Loucy (cell line): ENCODE data around the gene OLFML1.

Experiments
- H2AFZ ChIP-seq: fragments of 200-600 bp; sonication (generic); 2 replicates; pipeline ENCODE4 v1.6.0; 2016; ENCODE audit warnings: antibody characterized with exemption, mild to moderate bottlenecking, low read length, moderate library complexity
- H3F3A ChIP-seq: fragments of 200-600 bp; 2 replicates; pipeline ENCODE4 v1.6.0; 2016; ENCODE audit warnings: antibody characterized with exemption, low read depth, mild to moderate bottlenecking
- H3K27me3 ChIP-seq: fragments of 200-600 bp; sonication (generic); 2 replicates; pipeline ENCODE4 v1.6.1; 2014; ENCODE audit warnings: low read length, mild to moderate bottlenecking; ENCODE audit not compliant: insufficient read depth, poor library complexity, severe bottlenecking
- H3K36me3 ChIP-seq: fragments of 200-600 bp; sonication (generic); 2 replicates; pipeline ENCODE4 v1.6.1; 2016; ENCODE audit warnings: low read length; ENCODE audit not compliant: insufficient read depth
- H3K4me1 ChIP-seq: fragments of 200-600 bp; sonication (generic); 2 replicates; pipeline ENCODE4 v1.5.1; 2014; ENCODE audit warnings: low read length, mild to moderate bottlenecking; ENCODE audit not compliant: insufficient read depth, poor library complexity, severe bottlenecking
- H3K4me2 ChIP-seq: fragments of 200-600 bp; sonication (generic); 2 replicates; pipeline ENCODE4 v1.6.0; 2014; ENCODE audit warnings: antibody characterized with exemption, low read length, low read depth, mild to moderate bottlenecking; ENCODE audit not compliant: poor library complexity, severe bottlenecking
- H3K4me3 ChIP-seq: fragments of 200-600 bp; sonication (generic); 2 replicates; pipeline ENCODE4 v1.5.1; 2014; ENCODE audit warnings: low read length, mild to moderate bottlenecking, mixed read lengths; ENCODE audit not compliant: poor library complexity, severe bottlenecking
- H3K79me2 ChIP-seq: fragments of 200-600 bp; sonication (generic); 2 replicates; pipeline ENCODE4 v1.6.1; 2014; ENCODE audit warnings: low read length; ENCODE audit not compliant: insufficient read depth
- H3K9ac ChIP-seq: fragments of 200-600 bp; sonication (generic); 2 replicates; pipeline ENCODE4 v1.6.0; 2014; ENCODE audit warnings: mild to moderate bottlenecking, low read depth, low read length, moderate library complexity; ENCODE audit not compliant: poor library complexity, severe bottlenecking
- H3K9me2 ChIP-seq: fragments of 200-600 bp; sonication (generic); replicated peaks from 2 replicates; pipeline ENCODE4 v1.6.1; 2016; ENCODE audit warnings: low read depth, low read length, mixed read lengths
- H3K9me3 ChIP-seq: fragments of 200-600 bp; sonication (generic); 2 replicates; pipeline ENCODE4 v1.6.1; 2014; ENCODE audit warnings: mild to moderate bottlenecking, antibody characterized with exemption, low read length, low read depth; ENCODE audit not compliant: insufficient read depth
- H4K20me1 ChIP-seq: fragments of 200-600 bp; sonication (generic); 2 replicates; pipeline ENCODE4 v1.6.0; 2014; ENCODE audit warnings: antibody characterized with exemption, low read length, mild to moderate bottlenecking; ENCODE audit not compliant: insufficient read depth, poor library complexity, severe bottlenecking
- CTCF ChIP-seq: fragments of 200-600 bp; sonication (generic); conservative IDR thresholded peaks from 2 replicates; pipeline ENCODE4 v1.5.1; 2014; ENCODE audit warnings: mild to moderate bottlenecking, antibody characterized with exemption, low read length
- EZH2phosphoT487 ChIP-seq: fragments of 200-600 bp; IDR thresholded peaks from 2 replicates; pipeline ENCODE4 v1.6.1; 2018; ENCODE audit warnings: antibody characterized with exemption, mild to moderate bottlenecking, moderate library complexity, borderline replicate concordance

The OLFML1 gene

GRCh38 chr11:7532405-7533145 is 47.3 kb downstream of the OLFML1 start:
- Histone ChIP-seq H3K79me2 (no peaks in the 10 kb centered on the region), H3K9ac (no peak overlapping the region), H3K4me1 (no peaks in the 10 kb centered on the region), H3K9me3 (no peaks in the 10 kb centered on the region), H4K20me1 (no peaks in the 10 kb centered on the region), H2AFZ (no peak overlapping the region), H3K36me3 (no peaks in the 10 kb centered on the region), H3K9me2 (no peaks in the 10 kb centered on the region), H3K4me3 (no peak overlapping the region), H3F3A (no peaks in the 10 kb centered on the region), H3K4me2 (no peak overlapping the region), H3K27me3 (no peaks in the 10 kb centered on the region)
- TF ChIP-seq CTCF (no peak), EZH2phosphoT487 (no peak)

DNA sequence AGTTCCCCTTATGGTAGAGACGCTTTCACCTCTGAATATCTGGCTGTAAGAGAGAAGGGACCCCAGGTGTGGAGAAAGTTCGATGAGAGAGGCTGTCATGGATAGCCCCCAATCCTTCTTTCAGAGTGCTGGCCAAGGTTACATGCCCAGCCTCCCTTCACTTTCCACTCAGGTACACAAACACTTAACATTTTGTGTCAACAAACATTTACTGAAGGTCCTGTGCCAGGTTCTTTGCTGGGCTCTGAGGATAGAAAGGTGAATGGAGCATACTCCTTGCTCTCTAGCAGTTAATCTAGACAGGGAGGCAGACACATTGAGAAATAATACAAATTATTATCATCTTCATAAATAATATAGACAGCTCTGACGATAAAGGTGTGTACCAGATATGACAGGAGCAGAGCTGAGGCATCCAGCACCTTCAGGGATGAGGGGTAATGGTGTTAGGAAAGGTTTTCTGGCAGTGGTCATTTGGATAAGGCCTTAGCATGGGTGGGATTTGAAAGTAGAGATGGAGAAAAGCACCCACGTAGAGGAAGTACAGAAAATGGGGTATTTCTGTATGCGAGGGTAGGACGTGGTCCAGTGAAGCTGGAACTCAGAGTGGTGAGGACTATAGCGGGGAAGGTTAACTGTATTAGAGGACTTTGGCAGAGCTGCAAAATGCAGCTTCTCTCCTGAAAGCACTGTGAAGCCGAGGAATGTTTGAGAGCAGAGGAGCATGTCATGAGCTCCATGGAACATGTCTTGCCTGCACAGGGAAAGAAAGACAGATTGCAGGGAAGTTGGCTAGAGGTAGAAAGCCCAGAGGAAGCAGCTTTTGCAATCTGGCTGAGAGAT is 48.1 kb downstream of the OLFML1 start:
- Histone ChIP-seq H3K9me2 (no peaks in the 10 kb centered on the region), H3K9ac (no peak overlapping the region), H3F3A (no peaks in the 10 kb centered on the region), H3K9me3 (no peaks in the 10 kb centered on the region), H3K4me2 (no peak overlapping the region), H3K27me3 (no peaks in the 10 kb centered on the region), H3K36me3 (no peaks in the 10 kb centered on the region), H3K79me2 (no peaks in the 10 kb centered on the region), H2AFZ (no peak overlapping the region), H4K20me1 (no peaks in the 10 kb centered on the region), H3K4me1 (no peaks in the 10 kb centered on the region), H3K4me3 (no peak overlapping the region)
- TF ChIP-seq EZH2phosphoT487 = no peak
- TF ChIP-seq CTCF = no peak

GRCh38 chr11:7534042-7534378 is 48.7 kb downstream of the OLFML1 start:
- H3K4me2 ChIP-seq = no peak overlapping the region
- no peaks in the 10 kb centered on the region for H3F3A ChIP-seq
- H3K9me2 ChIP-seq = no peaks in the 10 kb centered on the region
- H4K20me1 ChIP-seq = no peaks in the 10 kb centered on the region
- H3K9ac ChIP-seq = no peak overlapping the region
- H3K9me3 ChIP-seq = no peaks in the 10 kb centered on the region
- no peak overlapping the region for H2AFZ ChIP-seq
- no peaks in the 10 kb centered on the region for H3K79me2 ChIP-seq
- no peaks in the 10 kb centered on the region for H3K4me1 ChIP-seq
- H3K36me3 ChIP-seq = no peaks in the 10 kb centered on the region
- no peak for TF ChIP-seq EZH2phosphoT487
- TF ChIP-seq CTCF = no peak
- no peak overlapping the region for H3K4me3 ChIP-seq
- no peaks in the 10 kb centered on the region for H3K27me3 ChIP-seq
